HEK293 (cell line): ENCODE data around the gene CCDC88C.

ENCODE experiments used
- CTCF ChIA-PET: fragments of 350-600 bp; formaldehyde crosslinking; extraction: SDS; loops from one replicate; lab custom pipeline; 2021; ENCODE audit warnings: antibody characterized with exemption; lab: Yijun Ruan, JAX
- POLR2A ChIA-PET: fragments of 300-600 bp; formaldehyde crosslinking; extraction: SDS; loops from one replicate; lab custom pipeline; 2020; ENCODE audit warnings: antibody characterized with exemption, inconsistent platforms; lab: Yijun Ruan, JAX
- H3K27ac ChIP-seq: fragments of 200-500 bp; sonication (Bioruptor generic); 2 replicates; pipeline ENCODE4 v1.5.1; 2014; ENCODE audit warnings: low read depth, low read length, control low read depth, inconsistent platforms; ENCODE audit errors: extremely low read depth
- H3K36me3 ChIP-seq, 2 experiments: fragments of 200-500 bp in 1 of 2; sonication (Bioruptor generic) in 1 of 2; 1 replicate in 1 of 2; 2 replicates in 1 of 2; pipeline ENCODE4 v1.5.1; 2014 to 2017; ENCODE audit warnings: inconsistent platforms in 2 of 2, low read length in 2 of 2; ENCODE audit not compliant: control insufficient read depth in 2 of 2, insufficient read depth in 1 of 2
- H3K4me1 ChIP-seq: fragments of 200-500 bp; sonication (Bioruptor generic); 2 replicates; pipeline ENCODE4 v1.5.1; 2014; ENCODE audit warnings: mild to moderate bottlenecking, low read length, inconsistent platforms; ENCODE audit not compliant: control insufficient read depth, insufficient read depth
- H3K4me3 ChIP-seq: 2 replicates; pipeline ENCODE4 v1.5.1; 2011; ENCODE audit warnings: low read depth, mild to moderate bottlenecking, control low read depth, low read length, moderate library complexity
- H3K9me3 ChIP-seq: fragments of 200-500 bp; sonication (Bioruptor generic); 2 replicates; pipeline ENCODE4 v1.5.1; 2014; ENCODE audit warnings: low read depth, low read length, inconsistent platforms; ENCODE audit not compliant: control insufficient read depth, insufficient read depth
- BCL11A ChIP-seq: fragments of 450-650 bp; formaldehyde crosslinking; IDR thresholded peaks from 2 replicates; pipeline ENCODE4 v1.5.1; 2016; ENCODE audit warnings: low read depth, missing biosample characterization, missing genetic modification characterization
- KLF8 ChIP-seq: fragments of 450-650 bp; formaldehyde crosslinking; IDR thresholded peaks from 2 replicates; pipeline ENCODE4 v1.5.1; 2016; ENCODE audit warnings: missing biosample characterization, missing genetic modification characterization
- SP7 ChIP-seq: fragments of 450-650 bp; formaldehyde crosslinking; IDR thresholded peaks from 2 replicates; pipeline ENCODE4 v1.5.1; 2016; ENCODE audit warnings: missing biosample characterization, missing genetic modification characterization
- ZNF19 ChIP-seq: fragments of 450-650 bp; formaldehyde crosslinking; IDR thresholded peaks from 2 replicates; pipeline ENCODE4; 2016; ENCODE audit warnings: missing biosample characterization, missing genetic modification characterization, low read depth
- ZNF2 ChIP-seq: fragments of 450-650 bp; formaldehyde crosslinking; IDR thresholded peaks from 2 replicates; pipeline ENCODE4 v1.5.1; 2016; ENCODE audit warnings: missing biosample characterization, missing genetic modification characterization
- ZNF23 ChIP-seq: fragments of 450-650 bp; formaldehyde crosslinking; IDR thresholded peaks from 2 replicates; pipeline ENCODE4 v1.5.1; 2016; ENCODE audit warnings: missing biosample characterization, missing genetic modification characterization, borderline replicate concordance
- ZNF292 ChIP-seq: fragments of 450-650 bp; formaldehyde crosslinking; IDR thresholded peaks from 2 replicates; pipeline ENCODE4 v1.5.1; 2016; ENCODE audit warnings: low read depth, missing biosample characterization, missing genetic modification characterization, borderline replicate concordance
- ZNF302 ChIP-seq: fragments of 450-650 bp; formaldehyde crosslinking; IDR thresholded peaks from 2 replicates; pipeline ENCODE4 v1.5.1; 2016; ENCODE audit warnings: missing biosample characterization, missing genetic modification characterization, low read depth
- ZNF404 ChIP-seq: fragments of 450-650 bp; formaldehyde crosslinking; IDR thresholded peaks from 2 replicates; pipeline ENCODE4 v1.5.1; 2017; ENCODE audit warnings: missing biosample characterization, missing genetic modification characterization
- ZNF416 ChIP-seq: fragments of 450-650 bp; formaldehyde crosslinking; IDR thresholded peaks from 2 replicates; pipeline ENCODE4 v1.5.1; 2016; ENCODE audit warnings: missing biosample characterization, missing genetic modification characterization
- ZNF433 ChIP-seq: fragments of 450-650 bp; formaldehyde crosslinking; IDR thresholded peaks from 2 replicates; pipeline ENCODE4 v1.5.1; 2016; ENCODE audit warnings: missing biosample characterization, missing genetic modification characterization, low read depth
- ZNF785 ChIP-seq: fragments of 450-650 bp; formaldehyde crosslinking; IDR thresholded peaks from 2 replicates; pipeline ENCODE4 v1.5.1; 2016; ENCODE audit warnings: missing biosample characterization, missing genetic modification characterization
- ZSCAN30 ChIP-seq: fragments of 450-650 bp; IDR thresholded peaks from 2 replicates; pipeline ENCODE4 v1.5.1; 2018; ENCODE audit warnings: missing biosample characterization, mild to moderate bottlenecking, missing genetic modification characterization, moderate library complexity
- TF ChIP-seq, protein P1 (sequence below): fragments of 450-650 bp; formaldehyde crosslinking; IDR thresholded peaks from 2 replicates; pipeline ENCODE4 v1.5.1; 2016; ENCODE audit warnings: missing biosample characterization, missing genetic modification characterization
- TF ChIP-seq, protein P2 (sequence below): fragments of 450-650 bp; formaldehyde crosslinking; IDR thresholded peaks from 2 replicates; pipeline ENCODE4 v1.5.1; 2017; ENCODE audit warnings: missing biosample characterization, missing genetic modification characterization
- TF ChIP-seq, protein P3 (sequence below): fragments of 450-650 bp; formaldehyde crosslinking; IDR thresholded peaks from 2 replicates; pipeline ENCODE4 v1.5.1; 2016; ENCODE audit warnings: missing biosample characterization, missing genetic modification characterization
- TF ChIP-seq, protein P4 (sequence below): fragments of 450-650 bp; formaldehyde crosslinking; IDR thresholded peaks from 2 replicates; pipeline ENCODE4 v1.5.0; 2017; ENCODE audit warnings: missing biosample characterization, missing genetic modification characterization, borderline replicate concordance

Gene CCDC88C

DNA sequence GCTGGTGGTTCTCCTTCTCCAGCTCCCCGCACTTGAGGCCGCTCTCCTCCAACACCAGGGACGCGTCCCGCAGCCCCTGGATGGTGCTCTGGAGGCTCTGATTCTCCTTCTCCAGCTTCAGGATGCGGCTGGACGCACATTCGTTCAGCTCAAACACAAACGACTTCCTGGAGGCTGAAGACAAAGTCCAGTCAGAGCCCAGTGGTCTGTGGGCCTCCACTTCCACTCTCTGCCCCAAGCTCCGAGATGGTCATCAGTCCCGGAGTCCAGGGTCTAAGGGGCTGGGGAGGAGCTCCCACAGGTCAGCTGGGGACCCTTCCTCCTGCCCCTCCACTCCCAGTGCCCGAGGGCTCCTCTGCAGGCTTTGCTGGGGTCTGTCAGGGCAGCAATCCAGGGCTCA is 96.5 kb downstream of the CCDC88C start:
- Histone ChIP-seq H3K36me3 (peaks cover 3 to 41% of the 10 kb centered on the region in 2 experiments; a peak in 2 of 3 replicates), H3K27ac (no peak overlapping the region), H3K4me1 (peaks cover 6% of the 10 kb centered on the region), H3K9me3 (no peaks in the 10 kb centered on the region), H3K4me3 (no peak overlapping the region)
- TF ChIP-seq, protein P1, sequence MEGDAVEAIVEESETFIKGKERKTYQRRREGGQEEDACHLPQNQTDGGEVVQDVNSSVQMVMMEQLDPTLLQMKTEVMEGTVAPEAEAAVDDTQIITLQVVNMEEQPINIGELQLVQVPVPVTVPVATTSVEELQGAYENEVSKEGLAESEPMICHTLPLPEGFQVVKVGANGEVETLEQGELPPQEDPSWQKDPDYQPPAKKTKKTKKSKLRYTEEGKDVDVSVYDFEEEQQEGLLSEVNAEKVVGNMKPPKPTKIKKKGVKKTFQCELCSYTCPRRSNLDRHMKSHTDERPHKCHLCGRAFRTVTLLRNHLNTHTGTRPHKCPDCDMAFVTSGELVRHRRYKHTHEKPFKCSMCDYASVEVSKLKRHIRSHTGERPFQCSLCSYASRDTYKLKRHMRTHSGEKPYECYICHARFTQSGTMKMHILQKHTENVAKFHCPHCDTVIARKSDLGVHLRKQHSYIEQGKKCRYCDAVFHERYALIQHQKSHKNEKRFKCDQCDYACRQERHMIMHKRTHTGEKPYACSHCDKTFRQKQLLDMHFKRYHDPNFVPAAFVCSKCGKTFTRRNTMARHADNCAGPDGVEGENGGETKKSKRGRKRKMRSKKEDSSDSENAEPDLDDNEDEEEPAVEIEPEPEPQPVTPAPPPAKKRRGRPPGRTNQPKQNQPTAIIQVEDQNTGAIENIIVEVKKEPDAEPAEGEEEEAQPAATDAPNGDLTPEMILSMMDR, result no peak
- TF ChIP-seq ZNF2 (tag by site-specific recombination) (no peak), ZNF433 (no peak), BCL11A (tag by site-specific recombination) (no peak), SP7 (tag by site-specific recombination) (no peak), ZNF404 (tag by site-specific recombination) (no peak), ZNF292 (tag by site-specific recombination) (no peak), ZNF785 (tag by site-specific recombination) (no peak), ZNF19 (no peak), ZNF23 (tag by site-specific recombination) (no peak), ZNF416 (tag by site-specific recombination) (no peak), ZSCAN30 (tag by site-specific recombination) (no peak)
- TF ChIP-seq, protein P2, sequence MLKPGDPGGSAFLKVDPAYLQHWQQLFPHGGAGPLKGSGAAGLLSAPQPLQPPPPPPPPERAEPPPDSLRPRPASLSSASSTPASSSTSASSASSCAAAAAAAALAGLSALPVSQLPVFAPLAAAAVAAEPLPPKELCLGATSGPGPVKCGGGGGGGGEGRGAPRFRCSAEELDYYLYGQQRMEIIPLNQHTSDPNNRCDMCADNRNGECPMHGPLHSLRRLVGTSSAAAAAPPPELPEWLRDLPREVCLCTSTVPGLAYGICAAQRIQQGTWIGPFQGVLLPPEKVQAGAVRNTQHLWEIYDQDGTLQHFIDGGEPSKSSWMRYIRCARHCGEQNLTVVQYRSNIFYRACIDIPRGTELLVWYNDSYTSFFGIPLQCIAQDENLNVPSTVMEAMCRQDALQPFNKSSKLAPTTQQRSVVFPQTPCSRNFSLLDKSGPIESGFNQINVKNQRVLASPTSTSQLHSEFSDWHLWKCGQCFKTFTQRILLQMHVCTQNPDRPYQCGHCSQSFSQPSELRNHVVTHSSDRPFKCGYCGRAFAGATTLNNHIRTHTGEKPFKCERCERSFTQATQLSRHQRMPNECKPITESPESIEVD, result no peak
- TF ChIP-seq, protein P3, sequence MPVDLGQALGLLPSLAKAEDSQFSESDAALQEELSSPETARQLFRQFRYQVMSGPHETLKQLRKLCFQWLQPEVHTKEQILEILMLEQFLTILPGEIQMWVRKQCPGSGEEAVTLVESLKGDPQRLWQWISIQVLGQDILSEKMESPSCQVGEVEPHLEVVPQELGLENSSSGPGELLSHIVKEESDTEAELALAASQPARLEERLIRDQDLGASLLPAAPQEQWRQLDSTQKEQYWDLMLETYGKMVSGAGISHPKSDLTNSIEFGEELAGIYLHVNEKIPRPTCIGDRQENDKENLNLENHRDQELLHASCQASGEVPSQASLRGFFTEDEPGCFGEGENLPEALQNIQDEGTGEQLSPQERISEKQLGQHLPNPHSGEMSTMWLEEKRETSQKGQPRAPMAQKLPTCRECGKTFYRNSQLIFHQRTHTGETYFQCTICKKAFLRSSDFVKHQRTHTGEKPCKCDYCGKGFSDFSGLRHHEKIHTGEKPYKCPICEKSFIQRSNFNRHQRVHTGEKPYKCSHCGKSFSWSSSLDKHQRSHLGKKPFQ (tag by site-specific recombination), result no peak
- TF ChIP-seq, protein P4, sequence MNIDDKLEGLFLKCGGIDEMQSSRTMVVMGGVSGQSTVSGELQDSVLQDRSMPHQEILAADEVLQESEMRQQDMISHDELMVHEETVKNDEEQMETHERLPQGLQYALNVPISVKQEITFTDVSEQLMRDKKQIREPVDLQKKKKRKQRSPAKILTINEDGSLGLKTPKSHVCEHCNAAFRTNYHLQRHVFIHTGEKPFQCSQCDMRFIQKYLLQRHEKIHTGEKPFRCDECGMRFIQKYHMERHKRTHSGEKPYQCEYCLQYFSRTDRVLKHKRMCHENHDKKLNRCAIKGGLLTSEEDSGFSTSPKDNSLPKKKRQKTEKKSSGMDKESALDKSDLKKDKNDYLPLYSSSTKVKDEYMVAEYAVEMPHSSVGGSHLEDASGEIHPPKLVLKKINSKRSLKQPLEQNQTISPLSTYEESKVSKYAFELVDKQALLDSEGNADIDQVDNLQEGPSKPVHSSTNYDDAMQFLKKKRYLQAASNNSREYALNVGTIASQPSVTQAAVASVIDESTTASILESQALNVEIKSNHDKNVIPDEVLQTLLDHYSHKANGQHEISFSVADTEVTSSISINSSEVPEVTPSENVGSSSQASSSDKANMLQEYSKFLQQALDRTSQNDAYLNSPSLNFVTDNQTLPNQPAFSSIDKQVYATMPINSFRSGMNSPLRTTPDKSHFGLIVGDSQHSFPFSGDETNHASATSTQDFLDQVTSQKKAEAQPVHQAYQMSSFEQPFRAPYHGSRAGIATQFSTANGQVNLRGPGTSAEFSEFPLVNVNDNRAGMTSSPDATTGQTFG, result no peak
- POLR2A ChIA-PET, result no interaction called here
- CTCF ChIA-PET, result interaction anchor here (1.3 to 9.5 kb wide), 2 partner anchors 9 to 98 kb away, joined by 5 to 77 read pairs; partner anchors contain the start of gene CCDC88C

DNA sequence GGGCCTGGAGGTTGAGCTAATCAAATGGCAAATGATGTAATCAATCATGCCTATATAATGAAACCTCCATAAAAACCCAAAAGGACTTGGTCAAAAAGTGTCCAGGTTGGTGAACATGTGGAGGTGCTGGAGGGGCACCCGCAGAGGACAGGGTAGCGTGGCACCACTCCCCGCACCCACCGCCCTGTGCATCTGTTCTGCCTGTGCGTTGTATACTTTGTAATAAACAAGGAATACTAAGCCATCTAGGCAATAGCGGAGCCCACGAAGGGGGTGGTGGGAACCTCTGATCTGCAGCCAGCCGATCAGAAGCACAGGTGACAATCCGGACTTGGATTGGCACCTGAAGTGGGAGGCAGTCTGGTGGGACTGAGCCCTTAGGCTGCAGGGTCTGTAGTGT is 97.4 kb downstream of the CCDC88C start:
- ChIA-PET POLR2A (no interaction called here), CTCF (interaction anchor here (1.3 to 9.5 kb wide), 2 partner anchors 10 to 99 kb away, joined by 5 to 77 read pairs; partner anchors contain the start of gene CCDC88C)
- H3K9me3 ChIP-seq, result no peaks in the 10 kb centered on the region
- TF ChIP-seq KLF8 (tag by site-specific recombination), result no peak
- TF ChIP-seq ZNF302 (tag by site-specific recombination), result no peak
- peaks cover 0 to 50% of the 10 kb centered on the region in 2 experiments; a peak in 2 of 3 replicates for H3K36me3 ChIP-seq
- H3K27ac ChIP-seq, result no peak overlapping the region
- no peak overlapping the region for H3K4me3 ChIP-seq
- peaks cover 6% of the 10 kb centered on the region for H3K4me1 ChIP-seq
